Nephron progenitor cell (in vitro differentiated cells): ENCODE data around the gene SLA2.
A peak's percentile ranks its signal among the peaks of the same experiment; 100 is the strongest.

Experiments used
- DNase-seq: peaks from one replicate; pipeline ENCODE4 v3.0.0; 2021
- H3K27ac Mint-ChIP-seq: 2 replicates; pipeline ENCODE4 v1.8.0; 2021; ENCODE audit warnings: mild to moderate bottlenecking, moderate library complexity, mixed read lengths
- H3K27me3 Mint-ChIP-seq: 2 replicates; pipeline ENCODE4 v1.8.0; 2021; ENCODE audit warnings: mild to moderate bottlenecking, low read depth, mixed read lengths; ENCODE audit not compliant: poor library complexity
- H3K36me3 Mint-ChIP-seq: 2 replicates; pipeline ENCODE4 v1.8.0; 2021; ENCODE audit warnings: low read depth, mixed read lengths
- H3K4me1 Mint-ChIP-seq: 2 replicates; pipeline ENCODE4 v1.8.0; 2021; ENCODE audit warnings: mixed read lengths
- H3K4me3 Mint-ChIP-seq: 2 replicates; pipeline ENCODE4 v1.8.0; 2021; ENCODE audit warnings: mild to moderate bottlenecking, moderate library complexity, mixed read lengths
- H3K9me3 Mint-ChIP-seq: 2 replicates; pipeline ENCODE4 v1.8.0; 2021; ENCODE audit warnings: mild to moderate bottlenecking, moderate library complexity, mixed read lengths
- CTCF ChIP-seq: fragments of 200-600 bp; sonication (generic); IDR thresholded peaks from 2 replicates; pipeline ENCODE4 v1.5.0; 2021; ENCODE audit warnings: antibody characterized with exemption

SLA2 gene

GRCh38 chr20:36670665-36671357 is 24.8 kb upstream of the SLA2 start:
- Mint-ChIP-seq H3K36me3 (peaks cover 21% of the 10 kb centered on the region), H3K4me3 (no peak overlapping the region), H3K27me3 (no peaks in the 10 kb centered on the region), H3K4me1 (no peaks in the 10 kb centered on the region), H3K27ac (no peak overlapping the region), H3K9me3 (no peaks in the 10 kb centered on the region)
- no peak for TF ChIP-seq CTCF
- DNase-seq, result no peak

GRCh38 chr20:36666181-36666740 is 20.3 kb upstream of the SLA2 start:
- H3K9me3 Mint-ChIP-seq, result no peaks in the 10 kb centered on the region
- H3K4me3 Mint-ChIP-seq, result no peak overlapping the region
- peak overlapping the region; percentile 11 for H3K27ac Mint-ChIP-seq
- TF ChIP-seq CTCF, result no peak
- no peaks in the 10 kb centered on the region for H3K4me1 Mint-ChIP-seq
- peaks cover 31% of the 10 kb centered on the region for H3K36me3 Mint-ChIP-seq
- no peaks in the 10 kb centered on the region for H3K27me3 Mint-ChIP-seq
- no peak for DNase-seq

GRCh38 chr20:36663031-36663430 is 17.0 kb upstream of the SLA2 start:
- no peak for TF ChIP-seq CTCF
- H3K27ac Mint-ChIP-seq, result no peak overlapping the region
- no peaks in the 10 kb centered on the region for H3K4me1 Mint-ChIP-seq
- H3K4me3 Mint-ChIP-seq, result no peak overlapping the region
- no peaks in the 10 kb centered on the region for H3K9me3 Mint-ChIP-seq
- peaks cover 34% of the 10 kb centered on the region for H3K36me3 Mint-ChIP-seq
- H3K27me3 Mint-ChIP-seq, result no peaks in the 10 kb centered on the region
- DNase-seq, result no peak

- Mint-ChIP-seq H3K27ac (no peak overlapping the region), H3K9me3 (no peaks in the 10 kb centered on the region), H3K4me1 (peaks cover 11% of the 10 kb centered on the region), H3K4me3 (no peak overlapping the region), H3K27me3 (no peaks in the 10 kb centered on the region), H3K36me3 (peaks cover 15% of the 10 kb centered on the region)
- no peak for DNase-seq
- TF ChIP-seq CTCF, result no peak
Measured at GRCh38 chr20:36658300-36658699, 12.3 kb upstream of the SLA2 start.

GRCh38 chr20:36656733-36657132 is 10.7 kb upstream of the SLA2 start:
- no peak overlapping the region for H3K4me3 Mint-ChIP-seq
- no peaks in the 10 kb centered on the region for H3K9me3 Mint-ChIP-seq
- no peak overlapping the region for H3K27ac Mint-ChIP-seq
- H3K4me1 Mint-ChIP-seq, result peaks cover 11% of the 10 kb centered on the region
- H3K27me3 Mint-ChIP-seq, result no peaks in the 10 kb centered on the region
- no peak for DNase-seq
- peaks cover 21% of the 10 kb centered on the region for H3K36me3 Mint-ChIP-seq
- no peak for TF ChIP-seq CTCF

- peaks cover 11% of the 10 kb centered on the region for H3K4me1 Mint-ChIP-seq
- H3K27me3 Mint-ChIP-seq, result no peaks in the 10 kb centered on the region
- TF ChIP-seq CTCF, result no peak
- no peak overlapping the region for H3K4me3 Mint-ChIP-seq
- DNase-seq, result no peak
- no peak overlapping the region for H3K27ac Mint-ChIP-seq
- H3K36me3 Mint-ChIP-seq, result peaks cover 16% of the 10 kb centered on the region
- no peaks in the 10 kb centered on the region for H3K9me3 Mint-ChIP-seq
Measured at GRCh38 chr20:36655004-36655403, 9.0 kb upstream of the SLA2 start.
